NCI-H2171 (cell line): ENCODE measurements around the gene FARP2.

Experiments used
- DNase-seq: peaks from one replicate; lab custom pipeline; 2025; lab: John Stamatoyannopoulos, UW

The FARP2 gene

GRCh38 chr2:241489733-241490680 is 133.9 kb downstream of the FARP2 start:
- no peak for DNase-seq

GRCh38 chr2:241490825-241491506 is 134.9 kb downstream of the FARP2 start:
- no peak for DNase-seq

DNA sequence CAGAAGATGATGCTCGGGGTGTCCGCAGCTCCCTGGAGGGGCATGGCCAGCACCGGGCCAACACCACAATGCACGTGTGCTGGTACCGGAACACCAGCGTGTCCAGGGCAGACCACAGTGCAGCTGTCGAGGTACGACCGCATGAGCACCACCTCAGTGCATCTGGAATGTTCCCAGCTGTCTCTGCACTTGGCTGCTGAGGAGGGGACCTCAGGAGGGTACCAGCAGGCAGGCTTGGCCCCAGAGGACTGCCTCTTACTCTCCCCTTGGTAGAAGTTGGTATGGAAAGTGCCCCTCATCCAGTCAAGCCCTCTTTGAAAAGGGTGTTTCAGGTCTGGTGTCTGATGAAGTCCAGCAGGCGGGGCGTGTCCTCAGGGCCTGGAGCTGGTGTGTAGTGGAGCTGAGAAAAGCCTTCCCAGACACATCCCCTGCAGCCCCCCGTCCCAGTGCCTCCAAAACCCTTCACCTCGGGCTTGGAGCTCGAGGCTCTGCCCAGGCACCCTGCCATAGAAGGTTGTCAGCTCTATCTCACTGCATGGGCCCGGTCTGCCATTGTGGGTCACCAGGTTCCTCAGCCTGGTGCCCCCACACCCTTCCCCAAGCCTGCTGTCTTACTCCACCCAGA is 135.6 kb downstream of the FARP2 start:
- no peak for DNase-seq

DNA sequence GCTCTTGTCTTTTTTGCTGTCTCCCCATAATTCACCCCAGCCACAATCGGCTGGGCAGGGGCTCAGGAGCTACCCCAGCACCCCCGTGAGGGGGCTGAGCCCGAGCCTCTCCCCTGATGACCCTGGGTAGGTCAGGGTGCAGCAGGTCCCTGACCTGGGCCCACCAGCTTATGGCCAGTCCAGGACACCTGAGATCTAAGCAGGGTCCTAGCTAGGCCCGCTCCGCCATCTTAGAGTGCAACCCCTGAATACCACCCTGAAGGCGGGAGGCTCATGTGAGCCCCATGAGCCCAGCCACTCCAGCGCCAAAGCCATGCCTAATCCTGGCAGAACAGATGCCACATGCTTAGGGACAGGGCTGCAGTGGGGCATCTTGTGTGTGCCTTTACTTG is 136.1 kb downstream of the FARP2 start:
- DNase-seq: no peak

DNA sequence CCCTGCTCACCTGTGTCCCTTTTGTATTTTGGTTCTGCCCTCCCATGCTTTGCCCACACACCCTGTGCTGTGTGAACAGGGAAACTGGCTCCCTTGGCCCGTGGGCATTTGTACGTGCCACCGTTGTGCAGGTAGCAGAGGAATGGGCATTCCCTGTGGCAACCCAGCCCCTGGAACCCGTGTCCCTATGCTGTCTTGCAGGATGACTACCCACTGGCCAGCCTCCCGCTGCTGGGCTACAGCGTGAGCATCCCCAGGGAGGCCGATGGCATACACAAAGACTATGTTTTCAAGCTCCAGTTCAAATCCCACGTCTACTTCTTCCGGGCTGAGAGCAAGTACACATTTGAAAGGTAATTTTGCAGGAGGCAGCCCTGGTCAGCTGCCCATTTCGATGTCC is 137.0 kb downstream of the FARP2 start:
- DNase-seq: no peak

DNA sequence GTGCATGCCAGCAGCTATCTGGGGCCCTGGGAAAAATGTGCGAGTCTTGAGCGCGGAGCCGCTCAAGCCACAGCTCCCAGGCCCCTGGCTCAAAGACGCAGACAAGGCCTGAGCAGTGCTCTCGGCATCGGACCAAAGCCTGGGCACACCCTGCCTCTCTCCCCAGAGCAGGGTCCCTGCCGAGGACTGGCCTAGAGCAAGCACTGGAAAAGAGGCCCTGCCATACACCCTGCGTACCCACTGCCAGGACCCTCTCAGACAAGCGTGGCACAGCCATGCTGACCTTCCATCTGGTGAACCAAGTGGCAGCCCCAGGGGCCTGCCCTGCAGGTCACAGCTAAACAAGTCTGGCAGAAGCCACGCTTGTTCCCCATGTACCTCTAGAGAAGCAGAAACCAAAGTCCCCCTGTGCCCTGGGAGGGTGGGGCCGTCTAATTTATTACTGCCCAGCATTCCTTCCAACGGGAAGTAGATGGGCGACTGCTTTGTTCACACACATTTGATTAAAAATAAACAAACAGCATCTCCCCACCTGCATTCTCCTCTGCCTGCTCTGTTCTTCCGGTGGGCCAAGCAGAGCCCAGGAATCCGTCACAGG is 138.3 kb downstream of the FARP2 start:
- no peak for DNase-seq

DNA sequence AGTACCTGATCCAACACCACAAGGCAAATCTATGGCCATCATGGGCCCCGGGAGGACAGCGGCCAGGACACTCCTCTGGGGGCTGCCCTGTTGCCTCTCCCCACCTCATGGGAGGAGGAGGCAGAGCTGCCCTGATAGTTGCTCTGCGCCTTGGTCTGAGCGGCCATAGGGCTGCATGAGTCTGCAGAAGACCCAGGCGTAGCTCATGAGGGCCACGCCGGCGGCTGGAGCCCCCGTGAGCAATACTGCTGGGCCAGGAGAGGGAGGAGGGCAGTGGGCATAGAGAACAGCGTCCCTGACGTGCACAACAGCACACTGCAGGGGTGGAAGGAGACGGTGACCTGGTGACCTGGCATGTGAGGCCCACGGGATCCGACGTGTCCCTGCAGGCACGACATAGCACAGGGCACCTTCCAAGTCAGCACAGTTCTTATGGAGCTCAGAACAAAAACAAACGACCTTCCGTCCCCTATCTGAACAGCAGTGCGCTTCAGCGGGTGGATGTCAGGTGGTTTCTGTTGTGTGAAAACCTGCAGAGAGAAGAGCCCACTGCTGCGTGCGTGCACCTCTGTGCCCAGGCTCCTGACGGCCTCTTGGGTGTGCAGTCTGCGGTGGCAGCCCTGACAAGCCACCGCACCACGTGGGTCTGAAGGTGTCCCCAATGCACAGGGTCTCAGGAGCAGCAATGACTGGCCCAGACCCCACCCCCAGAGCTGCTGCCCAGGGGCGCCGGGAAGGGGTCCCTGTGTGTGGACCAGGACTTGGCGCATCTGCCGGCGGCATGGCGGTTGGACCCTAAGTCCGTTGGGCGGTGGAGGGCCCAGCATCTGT is 139.3 kb downstream of the FARP2 start:
- DNase-seq: no peak

DNA sequence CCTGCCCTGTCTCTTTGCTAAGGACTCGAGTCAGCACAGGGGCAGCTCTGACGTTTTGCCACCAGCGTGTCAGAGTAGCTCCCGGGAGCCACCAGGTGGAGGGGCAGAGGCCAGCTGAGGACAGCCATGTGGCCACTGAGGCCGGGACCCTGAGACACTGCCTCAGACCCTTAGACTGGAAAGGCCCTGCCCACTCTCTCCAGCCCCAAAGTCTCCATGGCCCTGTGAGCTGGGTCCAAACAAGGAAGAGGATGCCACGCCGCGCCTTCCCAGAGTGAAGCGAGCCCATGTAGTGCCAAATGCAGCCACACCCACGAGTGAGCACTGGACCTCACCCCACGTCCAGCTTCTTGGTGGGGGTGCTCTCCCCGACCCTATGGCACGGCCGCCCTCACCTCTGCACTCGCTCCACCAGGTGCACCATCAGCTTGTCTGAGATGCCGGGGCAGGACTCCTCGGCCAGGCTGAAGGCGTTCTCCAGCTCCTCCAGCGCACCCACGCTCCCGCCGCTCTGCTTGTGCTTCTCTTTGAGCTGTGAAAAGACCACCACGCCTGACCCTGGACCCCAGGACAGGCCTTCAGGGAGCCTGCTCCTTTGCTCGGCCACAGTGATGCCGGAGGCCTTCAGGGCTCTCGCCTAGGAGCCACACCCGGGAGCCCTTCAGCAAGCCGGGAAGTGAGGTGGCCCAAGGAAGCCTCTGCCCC is 140.1 kb downstream of the FARP2 start:
- DNase-seq: no peak

DNA sequence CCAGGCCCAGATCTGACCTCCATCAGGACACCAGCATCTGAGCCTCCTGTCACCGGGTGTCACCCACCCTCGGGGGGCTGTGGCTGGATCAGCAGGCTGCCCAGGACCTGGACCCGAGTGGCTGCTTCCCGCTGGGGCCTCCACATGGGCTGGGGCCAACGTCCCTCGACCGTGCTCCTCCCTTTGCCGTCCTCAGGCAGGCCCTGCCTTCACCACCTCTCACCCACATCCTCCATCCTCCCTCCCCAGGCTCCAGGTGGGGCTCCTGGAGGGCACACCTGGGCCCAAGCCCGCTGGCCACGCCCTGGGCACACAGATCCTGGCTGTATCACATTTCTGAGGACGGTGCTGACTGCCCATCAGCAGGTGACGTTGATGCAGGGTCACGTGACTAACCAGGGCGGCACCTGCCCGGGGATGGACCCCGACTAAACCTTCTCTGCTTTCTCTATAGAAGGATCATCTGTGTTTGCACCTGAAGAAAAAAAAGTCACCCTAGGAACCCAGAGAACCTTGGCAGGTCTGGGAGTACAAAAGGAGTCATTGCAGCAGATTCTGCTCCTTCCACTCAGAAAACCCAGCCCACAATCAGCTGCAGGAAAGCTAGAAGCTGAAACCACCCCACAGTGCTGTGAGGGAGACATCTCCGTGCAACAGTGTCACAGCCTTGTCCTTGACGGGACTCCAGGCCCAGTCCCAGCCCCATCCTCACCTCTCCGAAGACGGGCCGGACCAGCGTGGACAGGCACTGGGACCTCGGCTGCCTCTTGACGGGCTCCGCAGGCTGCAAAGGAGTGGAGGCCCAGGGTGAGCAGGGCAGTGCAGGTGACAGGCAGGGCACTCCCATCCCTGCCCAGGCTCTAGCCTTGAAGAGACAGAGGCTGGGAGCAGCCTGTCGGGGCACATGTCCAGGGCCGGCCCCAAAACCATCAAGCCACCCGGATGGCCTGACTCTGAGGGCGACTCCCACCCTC is 141.1 kb downstream of the FARP2 start:
- no peak for DNase-seq

DNA sequence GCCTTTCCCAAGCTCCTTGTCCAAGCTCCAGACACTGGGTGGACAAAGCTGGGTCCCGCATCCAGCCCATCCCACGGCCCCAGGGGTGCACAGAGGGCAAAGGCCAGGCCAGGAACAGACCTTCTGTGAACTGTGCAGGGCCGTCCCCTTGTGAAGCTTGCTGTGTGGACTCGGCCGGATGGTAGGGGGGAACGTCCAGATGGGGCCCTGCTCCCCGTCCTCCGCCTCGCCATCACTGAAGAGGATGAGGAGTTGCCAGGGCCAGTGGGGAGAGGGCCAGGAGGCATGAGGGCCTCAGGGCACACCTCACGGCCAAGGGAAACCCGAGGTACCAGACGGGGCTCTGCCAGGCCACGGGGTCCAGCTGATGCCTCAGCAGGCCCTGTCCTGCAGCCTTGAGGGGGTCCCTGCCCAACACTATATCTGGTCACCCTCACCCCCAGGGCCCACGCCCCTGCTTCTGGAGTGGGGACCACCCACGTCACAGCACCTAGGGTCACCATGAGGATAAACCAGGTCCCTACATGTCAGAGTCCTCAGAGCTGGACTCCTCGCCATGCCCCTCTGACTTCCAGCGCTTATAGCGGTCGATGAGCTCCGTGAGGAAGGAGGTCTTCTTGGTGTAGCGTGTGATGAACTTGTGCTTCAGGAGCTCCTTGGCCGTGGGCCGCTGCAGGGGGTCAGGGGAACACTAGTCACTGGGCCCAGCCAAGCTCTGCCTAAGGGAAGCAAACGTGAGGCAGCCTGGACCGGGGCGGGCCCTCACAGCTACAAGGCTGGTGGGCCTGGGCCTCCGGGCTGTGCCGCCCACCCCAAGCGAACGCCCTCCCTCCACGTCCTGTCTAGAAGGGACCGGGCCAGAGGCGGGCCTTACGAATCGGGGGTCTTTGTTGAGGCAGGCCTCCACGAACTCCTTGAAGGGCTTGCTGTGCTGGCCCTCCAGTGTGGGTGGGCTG is 142.3 kb downstream of the FARP2 start:
- DNase-seq: no peak

- DNase-seq: no peak
Measured at GRCh38 chr2:241499146-241499965, 143.3 kb downstream of the FARP2 start.

DNA sequence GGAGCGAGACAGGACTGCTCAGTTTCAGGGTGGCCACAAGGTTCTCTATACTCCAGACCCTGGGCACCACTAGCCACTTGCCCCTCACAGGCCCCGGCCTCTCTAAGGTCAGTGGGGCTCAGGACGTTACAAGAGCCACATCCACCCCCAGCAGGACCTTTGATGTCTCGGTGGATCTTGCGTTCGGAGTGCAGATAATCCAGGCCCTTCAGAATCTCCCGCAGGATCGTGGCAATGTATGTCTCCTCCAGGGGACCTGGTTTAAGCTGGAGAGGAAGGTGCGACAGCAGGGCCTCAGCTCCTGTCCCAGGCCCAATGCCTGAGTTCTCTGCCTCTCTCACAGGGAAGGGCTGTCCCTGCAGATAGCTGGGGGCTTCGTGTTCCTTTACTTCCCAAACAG is 143.9 kb downstream of the FARP2 start:
- no peak for DNase-seq

DNA sequence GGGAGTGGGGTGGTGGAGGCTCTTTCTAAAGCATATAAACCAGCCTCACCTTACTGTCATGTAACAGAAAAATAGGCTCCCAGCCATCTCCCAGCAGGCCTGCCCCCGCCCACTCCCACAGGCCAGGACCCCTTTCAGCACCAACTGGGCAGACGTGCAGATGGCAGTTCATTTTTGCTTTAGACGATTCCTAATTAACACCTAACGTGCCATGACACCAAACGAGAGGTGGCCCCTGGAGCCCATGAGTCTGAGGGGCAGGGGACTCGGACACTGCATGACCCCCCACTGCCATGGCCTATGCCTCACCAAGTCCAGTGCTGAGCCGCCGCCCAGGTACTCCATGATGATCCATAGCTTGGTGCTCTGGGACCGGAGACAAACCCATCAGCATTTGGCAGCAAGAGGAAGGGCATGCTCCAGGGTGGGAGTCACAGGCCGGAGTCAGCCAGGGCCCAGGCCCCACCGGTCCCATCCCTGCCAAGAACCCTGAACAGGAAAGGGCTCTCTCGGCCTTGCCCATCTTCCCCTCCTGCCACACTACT is 144.4 kb downstream of the FARP2 start:
- DNase-seq: no peak

DNA sequence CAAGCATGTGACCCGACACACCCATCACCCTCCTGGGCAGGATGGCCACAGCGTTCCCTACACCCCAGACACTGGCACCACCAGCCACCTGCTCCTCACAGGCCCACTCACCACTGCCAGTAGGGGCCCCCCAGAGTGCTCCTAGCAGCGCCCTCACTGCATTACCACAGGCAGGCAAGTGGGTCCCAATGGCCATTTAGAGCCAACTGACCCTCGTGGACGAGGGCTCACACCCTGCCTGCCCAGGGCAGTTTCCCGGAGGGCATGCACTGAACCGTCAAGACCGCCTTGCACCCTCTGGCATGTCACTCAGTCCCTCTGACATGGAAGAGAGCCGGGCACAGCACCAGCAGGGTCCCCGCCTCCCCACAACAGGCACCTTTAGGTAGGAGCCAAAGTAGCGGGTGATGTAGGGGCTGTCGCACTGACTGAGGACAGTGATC is 145.0 kb downstream of the FARP2 start:
- no peak for DNase-seq

- DNase-seq: no peak
Measured at GRCh38 chr2:241501551-241501950, 145.5 kb downstream of the FARP2 start.

DNA sequence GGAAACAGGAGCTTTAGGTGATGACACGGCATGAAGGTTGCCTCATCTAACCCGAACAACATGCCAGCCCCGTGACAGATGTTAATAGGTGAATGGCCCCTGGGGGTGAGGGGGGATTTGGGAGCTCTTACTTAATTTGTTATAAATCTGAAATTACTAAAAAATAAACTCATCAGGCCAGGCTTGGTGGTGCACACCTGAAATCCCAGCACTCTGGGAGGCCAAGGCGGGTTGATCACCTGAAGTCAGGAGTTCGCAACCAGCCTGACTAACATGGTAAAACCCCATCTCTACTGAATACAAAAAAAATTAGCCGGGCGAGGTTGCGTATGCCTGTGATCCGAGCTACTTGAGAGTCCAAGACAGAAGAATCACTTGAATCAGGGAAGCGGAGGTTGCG is 146.2 kb downstream of the FARP2 start:
- DNase-seq: no peak

- no peak for DNase-seq
Measured at GRCh38 chr2:241503776-241504392, 147.8 kb downstream of the FARP2 start.
